Measurements from ENCODE around the gene NEDD8.
A peak's percentile ranks its signal among the peaks of the same experiment; 100 is the strongest.

Gene NEDD8

GRCh38 chr14:24240110-24240918 lies 8.1 kb upstream of the NEDD8 start:
- H3K9me3 ChIP-seq (replicated peaks; ENCODE audit: low read length) = no peaks in the 10 kb centered on the region
- H3K27me3 ChIP-seq (ENCODE audit: control insufficient read depth, insufficient read depth, low read length) = no peaks in the 10 kb centered on the region
- peaks cover 54% of the 10 kb centered on the region for H3K36me3 ChIP-seq (ENCODE audit: insufficient read depth, low read length)
- peak overlapping the region; percentile 39 for H3K4me2 ChIP-seq (ENCODE audit: low read length)
- peaks cover 41% of the 10 kb centered on the region for H3K4me1 ChIP-seq (ENCODE audit: control insufficient read depth, insufficient read depth, low read length)
- H3K9ac ChIP-seq (ENCODE audit: low read depth, low read length) = peak overlapping the region; percentile 92
- H3K4me3 ChIP-seq (ENCODE audit: low read length) = no peak overlapping the region

GRCh38 chr14:24238527-24239037 lies 6.4 kb upstream of the NEDD8 start:
- H3K4me2 ChIP-seq (ENCODE audit: low read length) = no peak overlapping the region
- H3K36me3 ChIP-seq (ENCODE audit: insufficient read depth, low read length) = peaks cover 57% of the 10 kb centered on the region
- H3K9ac ChIP-seq (ENCODE audit: low read depth, low read length) = no peak overlapping the region
- H3K27me3 ChIP-seq (ENCODE audit: control insufficient read depth, insufficient read depth, low read length) = no peaks in the 10 kb centered on the region
- H3K9me3 ChIP-seq (replicated peaks; ENCODE audit: low read length) = no peaks in the 10 kb centered on the region
- H3K4me1 ChIP-seq (ENCODE audit: control insufficient read depth, insufficient read depth, low read length) = peaks cover 52% of the 10 kb centered on the region
- H3K4me3 ChIP-seq (ENCODE audit: low read length) = no peak overlapping the region

- no peak overlapping the region for H3K9ac ChIP-seq (ENCODE audit: low read depth, low read length)
- peaks cover 52% of the 10 kb centered on the region for H3K4me1 ChIP-seq (ENCODE audit: control insufficient read depth, insufficient read depth, low read length)
- no peaks in the 10 kb centered on the region for H3K9me3 ChIP-seq (replicated peaks; ENCODE audit: low read length)
Measured at GRCh38 chr14:24238123-24238522, 6.0 kb upstream of the NEDD8 start.

GRCh38 chr14:24237463-24237955 lies 5.3 kb upstream of the NEDD8 start:
- H3K36me3 ChIP-seq (ENCODE audit: insufficient read depth, low read length) = peaks cover 57% of the 10 kb centered on the region

More at GRCh38 chr14:24238123-24238522, 6.0 kb upstream of the NEDD8 start:
- no peak overlapping the region for H3K4me2 ChIP-seq (ENCODE audit: low read length)
- peaks cover 57% of the 10 kb centered on the region for H3K36me3 ChIP-seq (ENCODE audit: insufficient read depth, low read length)
- no peak overlapping the region for H3K4me3 ChIP-seq (ENCODE audit: low read length)
- no peaks in the 10 kb centered on the region for H3K27me3 ChIP-seq (ENCODE audit: control insufficient read depth, insufficient read depth, low read length)

GRCh38 chr14:24236689-24237462 lies 4.7 kb upstream of the NEDD8 start:
- Histone ChIP-seq H3K27me3 (ENCODE audit: control insufficient read depth, insufficient read depth, low read length) (no peaks in the 10 kb centered on the region), H3K9me3 (replicated peaks; ENCODE audit: low read length) (no peaks in the 10 kb centered on the region), H3K9ac (ENCODE audit: low read depth, low read length) (no peak overlapping the region), H3K4me3 (ENCODE audit: low read length) (no peak overlapping the region), H3K4me2 (ENCODE audit: low read length) (no peak overlapping the region), H3K4me1 (ENCODE audit: control insufficient read depth, insufficient read depth, low read length) (peaks cover 52% of the 10 kb centered on the region), H3K36me3 (ENCODE audit: insufficient read depth, low read length) (peaks cover 57% of the 10 kb centered on the region)

More at GRCh38 chr14:24237463-24237955, 5.3 kb upstream of the NEDD8 start:
- H3K27me3 ChIP-seq (ENCODE audit: control insufficient read depth, insufficient read depth, low read length) = no peaks in the 10 kb centered on the region
- H3K4me2 ChIP-seq (ENCODE audit: low read length) = no peak overlapping the region
- no peak overlapping the region for H3K9ac ChIP-seq (ENCODE audit: low read depth, low read length)
- peaks cover 52% of the 10 kb centered on the region for H3K4me1 ChIP-seq (ENCODE audit: control insufficient read depth, insufficient read depth, low read length)
- H3K4me3 ChIP-seq (ENCODE audit: low read length) = no peak overlapping the region
- no peaks in the 10 kb centered on the region for H3K9me3 ChIP-seq (replicated peaks; ENCODE audit: low read length)

DNA sequence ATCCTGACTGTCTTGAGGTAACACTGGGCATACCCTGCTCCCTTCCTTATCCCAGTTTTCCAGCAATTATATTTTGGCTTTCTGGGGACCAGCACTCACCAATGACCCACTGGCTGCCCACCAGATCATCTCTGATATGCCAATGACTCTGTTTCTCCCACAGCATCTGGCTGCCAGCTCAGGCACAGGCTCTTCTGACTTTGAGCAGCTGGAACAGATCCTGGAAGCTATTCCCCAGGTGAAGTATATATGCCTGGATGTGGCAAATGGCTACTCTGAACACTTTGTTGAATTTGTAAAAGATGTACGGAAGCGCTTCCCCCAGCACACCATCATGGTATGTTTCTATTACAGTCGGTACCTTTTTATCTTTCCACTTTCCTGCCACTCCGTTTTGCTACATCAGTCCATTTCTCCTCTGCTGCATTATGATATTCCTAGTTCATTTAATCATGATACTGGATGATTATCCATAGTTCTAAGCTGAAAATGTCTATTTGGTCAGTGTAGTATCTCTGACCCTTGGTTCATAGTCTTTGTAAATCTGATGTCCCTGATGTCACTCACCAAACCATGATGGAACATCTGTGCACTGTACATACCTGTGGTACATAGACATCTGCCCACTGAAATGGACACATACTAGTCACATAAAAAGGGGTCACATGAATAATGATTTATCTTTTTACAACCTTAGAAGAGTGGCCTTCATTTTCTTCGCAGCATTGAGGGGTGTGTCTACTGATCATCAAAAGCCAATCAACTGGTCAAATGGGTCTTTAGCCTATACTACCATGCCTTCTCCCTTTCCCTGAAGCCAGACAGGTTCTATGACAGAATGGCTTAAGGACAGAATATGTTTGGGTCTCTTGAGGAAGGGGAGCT lies 3.9 kb upstream of the NEDD8 start:
- H3K4me1 ChIP-seq (ENCODE audit: control insufficient read depth, insufficient read depth, low read length) = peaks cover 49% of the 10 kb centered on the region
- H3K36me3 ChIP-seq (ENCODE audit: insufficient read depth, low read length) = peaks cover 56% of the 10 kb centered on the region
- H3K27me3 ChIP-seq (ENCODE audit: control insufficient read depth, insufficient read depth, low read length) = no peaks in the 10 kb centered on the region
- no peak overlapping the region for H3K4me2 ChIP-seq (ENCODE audit: low read length)
- H3K4me3 ChIP-seq (ENCODE audit: low read length) = no peak overlapping the region
- no peak overlapping the region for H3K9ac ChIP-seq (ENCODE audit: low read depth, low read length)
- H3K9me3 ChIP-seq (replicated peaks; ENCODE audit: low read length) = no peaks in the 10 kb centered on the region

DNA sequence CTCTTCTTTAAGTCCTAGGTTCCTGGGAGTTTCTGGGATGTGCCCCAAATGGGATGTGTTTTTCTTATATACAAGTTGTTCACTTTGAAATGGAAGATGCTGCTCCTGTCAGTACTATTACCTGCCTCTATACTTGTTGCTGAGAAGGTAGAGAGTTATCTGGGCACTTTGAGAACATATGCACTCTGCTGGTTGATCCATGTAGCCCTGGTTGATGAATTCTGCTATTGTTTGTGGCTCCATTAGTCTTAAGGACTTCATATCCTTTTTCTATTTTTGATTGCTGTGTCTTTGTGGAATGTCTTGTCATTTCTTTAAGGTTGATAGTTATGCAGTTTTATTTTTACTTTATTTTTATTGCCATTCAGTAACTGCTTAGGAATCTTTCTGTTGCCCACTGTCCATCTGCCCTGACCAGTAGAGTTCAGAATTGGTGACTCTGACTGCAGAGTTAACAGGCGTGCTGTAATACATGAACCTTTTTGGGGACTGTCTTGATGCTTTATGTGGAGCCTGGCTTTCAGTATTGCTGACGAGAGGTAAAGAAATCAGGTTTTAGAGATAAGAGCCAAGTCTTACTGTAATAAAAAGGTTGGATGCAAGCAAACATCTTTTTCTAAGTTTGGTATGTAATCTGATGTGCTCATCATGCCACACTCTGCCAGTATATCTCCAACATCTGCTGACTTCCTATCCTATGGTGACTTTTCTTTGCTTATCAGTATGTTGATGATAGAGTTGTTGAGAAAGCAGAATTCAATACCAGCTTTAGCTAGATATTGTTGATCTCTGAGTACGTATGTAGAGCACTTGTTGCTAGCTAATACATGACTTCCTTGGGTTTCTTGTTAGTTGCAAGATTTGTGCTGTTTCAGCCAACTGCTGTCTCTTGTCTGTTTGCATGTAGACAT lies 2.2 kb upstream of the NEDD8 start:
- Histone ChIP-seq H3K36me3 (ENCODE audit: insufficient read depth, low read length) (peaks cover 39% of the 10 kb centered on the region), H3K9ac (ENCODE audit: low read depth, low read length) (no peak overlapping the region), H3K27me3 (ENCODE audit: control insufficient read depth, insufficient read depth, low read length) (no peaks in the 10 kb centered on the region), H3K4me2 (ENCODE audit: low read length) (peak overlapping the region; percentile 96), H3K9me3 (replicated peaks; ENCODE audit: low read length) (no peaks in the 10 kb centered on the region), H3K4me3 (ENCODE audit: low read length) (no peak overlapping the region), H3K4me1 (ENCODE audit: control insufficient read depth, insufficient read depth, low read length) (peaks cover 41% of the 10 kb centered on the region)

- Histone ChIP-seq H3K36me3 (ENCODE audit: insufficient read depth, low read length) (peaks cover 31% of the 10 kb centered on the region), H3K4me3 (ENCODE audit: low read length) (peak overlapping the region; percentile 91), H3K4me1 (ENCODE audit: control insufficient read depth, insufficient read depth, low read length) (peaks cover 33% of the 10 kb centered on the region), H3K27me3 (ENCODE audit: control insufficient read depth, insufficient read depth, low read length) (no peaks in the 10 kb centered on the region), H3K4me2 (ENCODE audit: low read length) (peak overlapping the region; percentile 96), H3K9ac (ENCODE audit: low read depth, low read length) (peak overlapping the region; percentile 97), H3K9me3 (replicated peaks; ENCODE audit: low read length) (no peaks in the 10 kb centered on the region)
Measured at GRCh38 chr14:24233538-24233866, 1.3 kb upstream of the NEDD8 start.

DNA sequence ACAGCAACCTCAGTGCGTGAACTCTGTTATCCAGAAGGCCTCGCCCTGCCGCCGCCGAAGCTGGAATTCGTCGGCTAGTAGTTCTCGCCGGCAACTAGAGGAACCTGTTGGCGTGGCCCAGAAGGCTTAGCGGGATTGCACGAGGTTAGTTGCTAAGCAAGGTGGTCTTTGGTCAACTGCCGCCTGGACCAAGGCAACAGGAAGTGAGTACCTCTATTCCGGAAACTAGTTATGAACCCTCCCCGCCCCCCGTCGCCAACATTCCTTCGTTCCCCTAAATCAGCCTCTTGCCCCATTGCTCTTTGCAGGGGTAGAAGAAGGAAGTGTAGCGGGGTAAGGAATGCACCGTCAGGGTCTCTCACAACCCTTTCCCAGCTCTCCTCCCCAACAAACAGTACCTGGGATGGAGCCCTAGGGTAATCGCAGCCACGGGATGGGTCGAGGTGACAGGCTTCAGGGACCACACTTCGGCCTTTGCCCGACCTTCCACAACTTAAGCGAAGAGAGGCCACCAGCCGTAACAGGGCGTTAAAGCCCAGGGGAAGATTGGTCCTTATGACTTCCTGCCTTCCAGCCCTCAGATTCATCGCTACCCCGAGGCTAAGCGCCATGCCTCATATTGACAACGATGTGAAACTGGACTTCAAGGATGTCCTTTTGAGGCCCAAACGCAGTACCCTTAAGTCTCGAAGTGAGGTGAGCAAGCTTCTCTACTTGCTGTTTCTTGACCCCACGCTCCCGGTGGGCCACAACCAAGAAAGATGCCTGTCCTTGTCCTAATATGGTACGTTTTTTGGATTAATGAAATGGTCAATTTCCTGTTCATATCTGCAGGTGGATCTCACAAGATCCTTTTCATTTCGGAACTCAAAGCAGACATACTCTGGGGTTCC lies 724 bp upstream of the NEDD8 start, which contains the start of gene GMPR2:
Gene GMPR2 (plus strand): TSS at position 285 of the 893 bp plus-strand sequence. CDS start 325 bp downstream, at position 610.
- Histone ChIP-seq H3K9me3 (replicated peaks; ENCODE audit: low read length) (no peaks in the 10 kb centered on the region), H3K4me3 (ENCODE audit: low read length) (peak within 1 kb of the TSS; percentile 91), H3K4me1 (ENCODE audit: control insufficient read depth, insufficient read depth, low read length) (peaks cover 28% of the 10 kb centered on the region), H3K9ac (ENCODE audit: low read depth, low read length) (peak within 1 kb of the TSS; percentile 97), H3K4me2 (ENCODE audit: low read length) (peak within 1 kb of the TSS; percentile 96), H3K27me3 (ENCODE audit: control insufficient read depth, insufficient read depth, low read length) (no peaks in the 10 kb centered on the region), H3K36me3 (ENCODE audit: insufficient read depth, low read length) (peaks cover 25% of the 10 kb centered on the region)
